Heart left ventricle (tissue), 13 donors: ENCODE data around the gene CCDC54.

ENCODE experiments used
- CTCF ChIP-seq, 12 donors: fragments of 200-600 bp; sonication (generic) in 4 of 12; IDR thresholded peaks; one replicate each; pipeline versions ENCODE4 v1.5.0 to v1.8.0; 2018 to 2022; ENCODE audit warnings: antibody characterized with exemption in 12 of 12, mild to moderate bottlenecking in 5 of 12
- POLR2A ChIP-seq, 2 donors: fragments of 450-650 bp; IDR thresholded peaks; one replicate each; pipeline ENCODE4 v1.6.1; 2017; ENCODE audit warnings: antibody characterized with exemption in 2 of 2, mild to moderate bottlenecking in 2 of 2, moderate library complexity in 2 of 2
- donor health status: ischemic (EF 13 %, LVEDD 7.1; RV severe dilation, severe dysfunction).
- donor health status: DM: no; HTN: yes; CAD: no.
- donor health status: DM: no; HTN: no; CAD: no.
- donor health status: ischemic (EF 25% LVEDD 6.9; RV normal size, moderate dysfunction).
- donor health status: ischemic (EF 25% LVEDD 5.7; RV mildly dilated, moderate dysfunction).
- donor health status: ischemic (EF 35%, LVEDD 5.7; RV mildly dilated, moderate dysfunction).
- donor health status: nonischemic (EF 11% LVEDD 7.7; RV severe dilation, severe dysfunction).
- donor health status: DM: yes; HTN: yes; CAD: no.
- donor health status: PGD.
- donor health status: ischemic (EF 29% LVEDD 5.4; RV normal size, mild dysfunction).
- donor health status: nonischemic (EF 23%, LVEDD 6.1; RV moderate dilation, normal function).

- TF ChIP-seq CTCF (IDR thresholded peaks at IDR 0.05) (no peak), POLR2A (IDR thresholded peaks at IDR 0.05) (no peak)
Measured at GRCh38 chr3:107392549-107393165, 15.4 kb downstream of the CCDC54 start.
